HepG2 (cell line): Measurements from ENCODE around the gene BRMS1. TPM values are rescaled to one million over a fixed set of nuclear protein-coding genes. Genes with fewer than 3 reads are reported as not detected.

ENCODE experiments used
- ATAC-seq: fragments of 200-7000 bp; cut with Tn5 transposase; 3 replicates; pipeline ENCODE4 v1.9.1; 2020; ENCODE audit warnings: mild to moderate bottlenecking, moderate library complexity
- BruUV-seq: library from RNA; stranded (reverse); fragments of 400-500 nt; replicated peaks from 2 replicates; lab custom pipeline; 2021; lab: Mats Ljungman, UMichigan
- CTCF ChIA-PET: fragments of 300-600 bp; formaldehyde crosslinking; extraction: SDS; loops from one replicate; lab custom pipeline; 2021; ENCODE audit warnings: low total read pairs, inconsistent platforms, low intra/inter-chr PET ratio; lab: Yijun Ruan, JAX
- POLR2A ChIA-PET: fragments of 350-600 bp; sonication (Branson Sonifier 250); formaldehyde crosslinking; loops from one replicate; lab custom pipeline; 2020; ENCODE audit warnings: antibody characterized with exemption, inconsistent platforms; lab: Yijun Ruan, JAX
- DNase-seq: peaks from one replicate; pipeline ENCODE4 v3.0.0-alpha.2; 2015; ENCODE audit warnings: low spot score
- FAIRE-seq: peaks from 3 replicates; lab custom pipeline; 2011; peaks lifted over from hg19 to GRCh38; lab: Jason Lieb, UNC
- H2AFZ ChIP-seq: one replicate; pipeline ENCODE4 v1.6.1; 2011; ENCODE audit warnings: low read length, inconsistent platforms
- H3K27ac ChIP-seq: fragments of 300-600 bp; 3 replicates; pipeline ENCODE4 v1.8.0; 2011; ENCODE audit warnings: mixed run types, mild to moderate bottlenecking, mixed read lengths, low read length, inconsistent platforms; ENCODE audit not compliant: insufficient read depth; ENCODE audit errors: extremely low read length
- H3K27me3 ChIP-seq, 2 experiments: fragments of 200-600 bp in 1 of 2; 2 replicates in 1 of 2; 3 replicates in 1 of 2; pipeline versions ENCODE4 v1.6.0 to v1.8.0; 2011; ENCODE audit warnings: low read length in 2 of 2, mild to moderate bottlenecking in 2 of 2, moderate library complexity in 2 of 2, inconsistent platforms in 1 of 2; ENCODE audit not compliant: insufficient read depth in 2 of 2, control insufficient read depth in 1 of 2
- H3K36me3 ChIP-seq, 2 experiments: fragments of 200-600 bp in 1 of 2; replicated peaks in 1 of 2; 2 replicates in 1 of 2; 3 replicates in 1 of 2; pipeline versions ENCODE4 v1.5.1 to v1.8.0; 2011; ENCODE audit warnings: low read length in 2 of 2, inconsistent platforms in 1 of 2; ENCODE audit not compliant: insufficient read depth in 2 of 2, control insufficient read depth in 1 of 2
- H3K4me1 ChIP-seq: 2 replicates; pipeline ENCODE4 v1.5.1; 2012; ENCODE audit warnings: low read length, inconsistent platforms; ENCODE audit not compliant: insufficient read depth
- H3K4me2 ChIP-seq: 2 replicates; pipeline ENCODE4 v1.6.0; 2011; ENCODE audit warnings: low read depth, low read length, inconsistent platforms
- H3K4me3 ChIP-seq, 3 experiments: fragments of 200-600 bp in 1 of 3; sonication (generic), shearing (Covaris generic) in 1 of 3; replicated peaks in 1 of 3; 2 replicates each; pipeline ENCODE4 v1.5.1; 2011 to 2016; ENCODE audit warnings: low read length in 3 of 3, inconsistent platforms in 2 of 3, low read depth in 2 of 3, mild to moderate bottlenecking in 2 of 3, control low read depth in 1 of 3, mixed read lengths in 1 of 3; ENCODE audit not compliant: insufficient read depth in 1 of 3
- H3K79me2 ChIP-seq: one replicate; pipeline ENCODE4 v1.6.1; 2011; ENCODE audit warnings: low read length, inconsistent platforms; ENCODE audit not compliant: insufficient read depth
- H3K9ac ChIP-seq: 2 replicates; pipeline ENCODE4 v1.6.0; 2011; ENCODE audit warnings: mild to moderate bottlenecking, low read depth, low read length, inconsistent platforms; ENCODE audit not compliant: insufficient read depth
- H3K9me3 ChIP-seq: 2 replicates; pipeline ENCODE4 v1.5.1; 2012; ENCODE audit warnings: mild to moderate bottlenecking, low read length
- H4K20me1 ChIP-seq: 2 replicates; pipeline ENCODE4 v1.6.0; 2011; ENCODE audit warnings: inconsistent platforms, mild to moderate bottlenecking, low read length, moderate library complexity; ENCODE audit not compliant: insufficient read depth
- ELF1 ChIP-seq: sonication (generic); formaldehyde crosslinking; IDR thresholded peaks from 2 replicates; pipeline ENCODE4 v1.4.0; 2020; ENCODE audit warnings: missing genetic modification reagents
- KDM2A ChIP-seq: sonication (generic); formaldehyde crosslinking; IDR thresholded peaks from 2 replicates; pipeline ENCODE4 v1.4.0; 2020; ENCODE audit warnings: low read depth, missing genetic modification reagents, borderline replicate concordance
- MXI1 ChIP-seq: IDR thresholded peaks from 3 replicates; pipeline ENCODE4 v1.6.1; 2012; ENCODE audit warnings: low read depth, low read length, inconsistent platforms, borderline replicate concordance
- RFXAP ChIP-seq: sonication (generic); formaldehyde crosslinking; IDR thresholded peaks from 2 replicates; pipeline ENCODE4 v1.4.0; 2020; ENCODE audit warnings: missing genetic modification reagents, borderline replicate concordance
- SPEN ChIP-seq: sonication (generic); formaldehyde crosslinking; IDR thresholded peaks from 2 replicates; pipeline ENCODE4 v1.5.1; 2020; ENCODE audit warnings: low read depth, mild to moderate bottlenecking, missing genetic modification reagents
- ZFP82 ChIP-seq: sonication (generic); formaldehyde crosslinking; IDR thresholded peaks from 2 replicates; pipeline ENCODE4 v1.5.1; 2020; ENCODE audit warnings: mild to moderate bottlenecking, missing genetic modification reagents, borderline replicate concordance
- ZFX ChIP-seq: sonication (generic); formaldehyde crosslinking; IDR thresholded peaks from 2 replicates; pipeline ENCODE4 v1.4.0; 2020; ENCODE audit warnings: mild to moderate bottlenecking, low read depth, missing genetic modification reagents, moderate library complexity
- ZMYM3 ChIP-seq: sonication (generic); formaldehyde crosslinking; IDR thresholded peaks from 2 replicates; pipeline ENCODE4 v1.5.1; 2020; ENCODE audit warnings: mild to moderate bottlenecking, missing genetic modification reagents
- ZNF121 ChIP-seq: sonication (generic); formaldehyde crosslinking; IDR thresholded peaks from 2 replicates; pipeline ENCODE4 v1.5.0; 2020; ENCODE audit warnings: mild to moderate bottlenecking, missing genetic modification reagents
- ZNF549 ChIP-seq: sonication (generic); formaldehyde crosslinking; IDR thresholded peaks from 2 replicates; pipeline ENCODE4 v1.5.0; 2020; ENCODE audit warnings: missing genetic modification reagents
- ZNF768 ChIP-seq: sonication (generic); formaldehyde crosslinking; IDR thresholded peaks from 2 replicates; pipeline ENCODE4 v1.4.0; 2020; ENCODE audit warnings: missing genetic modification reagents
- WGBS: methylation state at CpG from one replicate; pipeline ENCODE4 v1.1.6; 2017; ENCODE audit warnings: low lambda C conversion rate; 5-methylcytosine and 5-hydroxymethylcytosine counted together
- in situ Hi-C: cut with HindIII; loops from 2 replicates; pipeline ENCODE4 v1.10.0; 2017; ENCODE audit warnings: low pct_unique_long_range_greater_than_20kb; ENCODE audit not compliant: extremely low pct_ligation_motif_present
- intact Hi-C: fragments of 100-400 bp; cut with micrococcal nuclease; formaldehyde crosslinking; loops from one replicate; pipeline ENCODE4 v1.10.0; 2022; ENCODE audit not compliant: unreplicated experiment
- polyA plus RNA-seq, 8 experiments: library from polyadenylated mRNA; depleted of rRNA in 3 of 8; stranded (reverse) in 7 of 8; unstranded in 1 of 8; fragments of >200 nt; fragmentation: Illumina TruSeq in 4 of 8; extraction: Trizol in 4 of 8; gene quantifications; 2 replicates each; pipeline versions ENCODE4 v1.2.1 to v1.2.3, GENCODE V29; 2011 to 2016; ENCODE audit warnings: low read depth in 4 of 8, missing spikeins in 1 of 8, mixed read lengths in 1 of 8; ENCODE audit not compliant: insufficient read depth in 1 of 8
- total RNA-seq, 5 experiments: library from RNA; depleted of rRNA; stranded (reverse); fragments of >200 nt; fragmentation: Illumina TruSeq; extraction: Trizol; gene quantifications; 2 replicates each; pipeline ENCODE4 v1.2.3, GENCODE V29; 2016; ENCODE audit warnings: low read depth in 1 of 5
- TF ChIP-seq, protein P1 (sequence below): sonication (generic); formaldehyde crosslinking; IDR thresholded peaks from 2 replicates; pipeline ENCODE4 v1.4.0; 2020; ENCODE audit warnings: missing genetic modification reagents

The BRMS1 gene
- total and polyA plus RNA-seq, 2 of the 13 experiments (the other 11 are each of a cell fraction or from before 2014, with no cell fraction given), result 15.8 to 55.7 TPM

GRCh38 chr11:66314186-66314501 lies 30.8 kb downstream of the BRMS1 start:
- H3K4me3 ChIP-seq, result peak overlapping the region in 2 of 3 experiments; percentile 67 to 93; a peak in 3 of 6 replicates
- intact Hi-C loops, result loop anchor here (10.0 kb wide), 1 partner anchor 71 kb away; no protein-coding TSS in a partner anchor
- DNase-seq (no peak), ATAC-seq (no peak), FAIRE-seq (no peak)
- H3K27ac ChIP-seq, result peak overlapping the region; percentile 97
- POLR2A ChIA-PET, result interaction anchor here (1.3 to 5.2 kb wide), 9 partner anchors 8 to 37 kb away, joined by 3 to 121 read pairs (median 27); partner anchors contain the start of genes B4GAT1, RIN1, TMEM151A and YIF1A
- H3K4me2 ChIP-seq, result peak overlapping the region; percentile 89
- 0% methylated on average over 1 of the region's 1 CpG for WGBS
- CTCF ChIA-PET, result interaction anchor here (4.2 kb wide), 1 partner anchor 23 kb away, joined by 32 read pairs; the partner anchor contains the start of gene RIN1
- in situ Hi-C loops, result no loop called here
- peaks cover 61% of the 10 kb centered on the region for H3K4me1 ChIP-seq
- H4K20me1 ChIP-seq, result no peaks in the 10 kb centered on the region
- no peak overlapping the region for H2AFZ ChIP-seq
- no peak for TF ChIP-seq KDM2A (CRISPR knock-in tag)
- TF ChIP-seq RFXAP (CRISPR knock-in tag), result no peak
- peak; percentile 85 for TF ChIP-seq ZNF768 (CRISPR knock-in tag)
- TF ChIP-seq ZMYM3 (CRISPR knock-in tag), result peak; percentile 79
- no peaks in the 10 kb centered on the region for H3K9me3 ChIP-seq
- no peaks in the 10 kb centered on the region for H3K79me2 ChIP-seq
- peak overlapping the region; percentile 83 for H3K9ac ChIP-seq
- no peaks in the 10 kb centered on the region for H3K36me3 ChIP-seq
- 0 out of 5 replicates have a peak, but pooled peaks cover 0 to 3% of the 10 kb centered on the region in 2 experiments for H3K27me3 ChIP-seq
- BruUV-seq, result no TSS peak

GRCh38 chr11:66313321-66314185 lies 31.4 kb downstream of the BRMS1 start:
- TSS peak; percentile 85 for BruUV-seq
- Histone ChIP-seq H3K27me3 (0 out of 5 replicates have a peak, but pooled peaks cover 0 to 3% of the 10 kb centered on the region in 2 experiments), H3K9me3 (no peaks in the 10 kb centered on the region), H3K4me3 (peak overlapping the region; percentile 67 to 93 (median 71)), H2AFZ (no peak overlapping the region), H3K79me2 (no peaks in the 10 kb centered on the region), H3K27ac (peak overlapping the region; percentile 97), H3K9ac (peak overlapping the region; percentile 83), H4K20me1 (no peaks in the 10 kb centered on the region), H3K36me3 (no peaks in the 10 kb centered on the region), H3K4me2 (peak overlapping the region; percentile 89), H3K4me1 (peaks cover 57% of the 10 kb centered on the region)
- DNase-seq (peak; percentile 69), FAIRE-seq (peak; percentile 50), ATAC-seq (peak; percentile 11)
- intact Hi-C loops, result loop anchor here (10.0 kb wide), 1 partner anchor 71 kb away; no protein-coding TSS in a partner anchor
- ChIA-PET POLR2A (interaction anchor here (0.8 to 5.2 kb wide), 27 partner anchors 8 to 529 kb away, joined by 3 to 121 read pairs (median 9); partner anchors contain the start of genes B4GAT1, BANF1, BRMS1 and CCDC85B), CTCF (interaction anchor here (2.8 to 4.2 kb wide), 2 partner anchors 8 to 23 kb away, joined by 24 to 32 read pairs; partner anchors contain the start of gene RIN1)
- WGBS, result 5% methylated on average over 6 of the region's 38 CpGs
- in situ Hi-C loops, result no loop called here
- TF ChIP-seq SPEN (CRISPR knock-in tag) (peak; percentile 76; the same call in 1 of the 2 replicates), MXI1 (0 out of 3 replicates have a peak, but pooled peaks have one; percentile 0), ZNF549 (no peak), ELF1 (no peak), ZNF121 (CRISPR knock-in tag) (peak; percentile 19; the same call in 1 of the 2 replicates), KDM2A (CRISPR knock-in tag) (no peak; the same call in 1 of the 2 replicates), ZFP82 (no peak), ZFX (CRISPR knock-in tag) (peak; percentile 87)
- TF ChIP-seq, protein P1, sequence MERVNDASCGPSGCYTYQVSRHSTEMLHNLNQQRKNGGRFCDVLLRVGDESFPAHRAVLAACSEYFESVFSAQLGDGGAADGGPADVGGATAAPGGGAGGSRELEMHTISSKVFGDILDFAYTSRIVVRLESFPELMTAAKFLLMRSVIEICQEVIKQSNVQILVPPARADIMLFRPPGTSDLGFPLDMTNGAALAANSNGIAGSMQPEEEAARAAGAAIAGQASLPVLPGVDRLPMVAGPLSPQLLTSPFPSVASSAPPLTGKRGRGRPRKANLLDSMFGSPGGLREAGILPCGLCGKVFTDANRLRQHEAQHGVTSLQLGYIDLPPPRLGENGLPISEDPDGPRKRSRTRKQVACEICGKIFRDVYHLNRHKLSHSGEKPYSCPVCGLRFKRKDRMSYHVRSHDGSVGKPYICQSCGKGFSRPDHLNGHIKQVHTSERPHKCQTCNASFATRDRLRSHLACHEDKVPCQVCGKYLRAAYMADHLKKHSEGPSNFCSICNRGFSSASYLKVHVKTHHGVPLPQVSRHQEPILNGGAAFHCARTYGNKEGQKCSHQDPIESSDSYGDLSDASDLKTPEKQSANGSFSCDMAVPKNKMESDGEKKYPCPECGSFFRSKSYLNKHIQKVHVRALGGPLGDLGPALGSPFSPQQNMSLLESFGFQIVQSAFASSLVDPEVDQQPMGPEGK (CRISPR knock-in tag), result peak; percentile 68; the same call in 1 of the 2 replicates
